Upper lobe of left lung (tissue), 6 donors: Measurements from ENCODE around the gene VPS13C. TPM values are rescaled to one million over a fixed set of nuclear protein-coding genes. Genes with fewer than 3 reads are reported as not detected.

ENCODE experiments used
- ATAC-seq, 2 donors: fragments of 200-7000 bp; cut with Tn5 transposase; one replicate each; pipeline ENCODE4 v1.9.1; 2022; ENCODE audit warnings: mild to moderate bottlenecking in 2 of 2, moderate library complexity in 2 of 2; ENCODE audit not compliant: low FRiP score in 2 of 2
- DNase-seq, 2 donors: peaks; one replicate each; pipeline ENCODE4 v3.0.0-alpha.2; 2019 to 2020
- H3K27ac ChIP-seq, 4 donors: fragments of 200-600 bp; sonication (generic); one replicate each; pipeline ENCODE4 v1.5.1; 2016 to 2019
- H3K27me3 ChIP-seq, 4 donors: fragments of 200-600 bp; sonication (generic); one replicate each; pipeline ENCODE4 v1.5.1; 2017 to 2019
- H3K36me3 ChIP-seq, 4 donors: fragments of 200-600 bp; sonication (generic); one replicate each; pipeline ENCODE4 v1.5.1; 2016 to 2019
- H3K4me1 ChIP-seq, 4 donors: fragments of 200-600 bp; sonication (generic); one replicate each; pipeline ENCODE4 v1.5.1; 2018 to 2019
- H3K4me3 ChIP-seq, 4 donors: fragments of 200-600 bp; sonication (generic); one replicate each; pipeline ENCODE4 v1.5.1; 2017 to 2019; ENCODE audit warnings: mild to moderate bottlenecking in 2 of 4, moderate library complexity in 1 of 4
- H3K9me3 ChIP-seq, 4 donors: fragments of 200-600 bp; sonication (generic); one replicate each; pipeline ENCODE4 v1.5.1; 2018 to 2019
- CTCF ChIP-seq, 6 experiments: fragments of 450-650 bp in 4 of 6; fragments of 200-600 bp in 2 of 6; sonication (generic) in 2 of 6; IDR thresholded peaks; one replicate each; pipeline ENCODE4 v1.5.1; 2016 to 2019; ENCODE audit warnings: antibody characterized with exemption in 6 of 6
- EP300 ChIP-seq, 4 donors: sonication (generic); formaldehyde crosslinking; IDR thresholded peaks; one replicate each; pipeline ENCODE4 v1.5.1; 2017; ENCODE audit warnings: antibody characterized with exemption in 4 of 4, control low read depth in 2 of 4
- POLR2A ChIP-seq, 4 donors: fragments of 450-650 bp; IDR thresholded peaks; one replicate each; pipeline ENCODE4 v1.5.1; 2016 to 2017; ENCODE audit warnings: antibody characterized with exemption in 4 of 4, mild to moderate bottlenecking in 2 of 4
- POLR2AphosphoS5 ChIP-seq, 2 donors: sonication (generic); formaldehyde crosslinking; IDR thresholded peaks; one replicate each; pipeline ENCODE4 v1.5.1; 2017; ENCODE audit warnings: antibody characterized with exemption in 2 of 2
- WGBS, 2 donors: methylation state at CpG; one replicate each; pipeline ENCODE4 v1.1.5; 2017 to 2018; 5-methylcytosine and 5-hydroxymethylcytosine counted together
- total RNA-seq, 6 donors: library from RNA; depleted of rRNA in 4 of 6; stranded (reverse); fragments of >200 nt in 4 of 6; gene quantifications; one replicate each; pipeline versions ENCODE4 v1.1.0 to v1.2.1, GENCODE V29; 2016 to 2021
- donor health status: DM: no; HTN: no; CAD: no; lungs with moderate emphysema.
- donor health status: DM: no; HTN: yes; CAD: no; lungs with severe emphysema.

VPS13C gene
- total RNA-seq, 6 donors from 2014 or later, result 73.7 to 180 (median 97.4) TPM

DNA sequence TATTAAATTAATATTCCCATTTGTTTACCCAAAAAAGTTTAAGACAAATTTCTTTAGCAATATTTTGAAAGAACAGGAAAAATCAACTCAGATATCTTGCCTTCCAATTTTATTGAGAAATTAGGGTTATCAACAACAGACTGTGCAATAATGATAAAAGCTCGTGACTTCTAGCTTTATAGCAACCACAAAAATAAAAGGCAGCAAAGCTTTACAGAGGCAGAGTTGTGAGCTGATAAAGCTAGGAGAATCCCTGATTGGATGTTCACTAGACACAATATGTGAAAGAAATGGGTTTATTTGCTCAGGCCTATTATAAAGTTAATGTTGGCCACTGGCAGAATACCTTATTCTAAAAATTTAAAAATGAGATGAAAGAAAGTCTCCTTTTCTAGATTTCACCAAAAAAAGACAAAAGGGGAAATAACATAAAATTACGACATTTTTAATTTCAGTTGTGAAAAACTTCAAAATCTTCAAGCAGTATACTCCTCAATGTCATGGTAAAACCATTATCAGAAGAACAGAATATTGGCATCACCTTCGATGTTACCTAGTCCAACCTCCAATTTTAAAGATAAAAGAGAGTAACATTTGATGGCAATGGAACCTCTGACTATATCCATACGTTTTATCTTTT lies 2.8 kb downstream of the VPS13C start:
- WGBS, 2 donors, result 71 to 81% methylated on average over 4 of the region's 4 CpGs
- no peaks in the 10 kb centered on the region for H3K27me3 ChIP-seq
- no peaks in the 10 kb centered on the region for H3K36me3 ChIP-seq
- DNase-seq (no peak), ATAC-seq (no peak)
- TF ChIP-seq EP300 (IDR thresholded peaks at IDR 0.05) (no peak), POLR2AphosphoS5 (IDR thresholded peaks at IDR 0.05) (no peak), CTCF (IDR thresholded peaks at IDR 0.05) (no peak), POLR2A (IDR thresholded peaks at IDR 0.05) (no peak)
- H3K27ac ChIP-seq, result no peak overlapping the region
- H3K9me3 ChIP-seq, result no peaks in the 10 kb centered on the region
- H3K4me3 ChIP-seq, result no peak overlapping the region
- peaks cover 24 to 65% (median 42%) of the 10 kb centered on the region in 4 donors for H3K4me1 ChIP-seq

GRCh38 chr15:62054979-62055378 lies 5.3 kb downstream of the VPS13C start:
- WGBS, 2 donors, result 72 to 74% methylated on average over 5 of the region's 5 CpGs
- no peaks in the 10 kb centered on the region for H3K9me3 ChIP-seq
- no peak for DNase-seq
- TF ChIP-seq CTCF (IDR thresholded peaks at IDR 0.05) (no peak), EP300 (IDR thresholded peaks at IDR 0.05) (no peak), POLR2A (IDR thresholded peaks at IDR 0.05) (no peak), POLR2AphosphoS5 (IDR thresholded peaks at IDR 0.05) (no peak)
- H3K27ac ChIP-seq, result no peak overlapping the region
- peaks cover 22 to 63% (median 42%) of the 10 kb centered on the region in 4 donors for H3K4me1 ChIP-seq
- no peak overlapping the region for H3K4me3 ChIP-seq
- no peaks in the 10 kb centered on the region for H3K27me3 ChIP-seq
- H3K36me3 ChIP-seq, result no peaks in the 10 kb centered on the region
- no peak for ATAC-seq

- Histone ChIP-seq H3K27ac (peak overlapping the region in 1 of 4 donors; percentile 2), H3K4me3 (no peak overlapping the region), H3K36me3 (no peaks in the 10 kb centered on the region), H3K9me3 (no peaks in the 10 kb centered on the region), H3K27me3 (no peaks in the 10 kb centered on the region), H3K4me1 (peaks cover 18 to 55% (median 36%) of the 10 kb centered on the region in 4 donors)
- 56 to 59% methylated on average over 5 of the region's 5 CpGs for WGBS, 2 donors
- TF ChIP-seq EP300 (IDR thresholded peaks at IDR 0.05) (no peak), POLR2AphosphoS5 (IDR thresholded peaks at IDR 0.05) (no peak), POLR2A (IDR thresholded peaks at IDR 0.05) (no peak), CTCF (IDR thresholded peaks at IDR 0.05) (no peak)
- ATAC-seq (no peak), DNase-seq (no peak)
These were observed 6.7 kb downstream of the VPS13C start for GRCh38 chr15:62053439-62054085.

- H3K36me3 ChIP-seq, result no peaks in the 10 kb centered on the region
- H3K27ac ChIP-seq, result no peak overlapping the region
- H3K9me3 ChIP-seq, result no peaks in the 10 kb centered on the region
- H3K4me3 ChIP-seq, result no peak overlapping the region
- DNase-seq, result no peak
- 88 to 97% methylated on average over 1 of the region's 1 CpG for WGBS, 2 donors
- peaks cover 14 to 47% (median 29%) of the 10 kb centered on the region in 4 donors for H3K4me1 ChIP-seq
- H3K27me3 ChIP-seq, result no peaks in the 10 kb centered on the region
- TF ChIP-seq EP300 (IDR thresholded peaks at IDR 0.05) (no peak), POLR2A (IDR thresholded peaks at IDR 0.05) (no peak), CTCF (IDR thresholded peaks at IDR 0.05) (no peak), POLR2AphosphoS5 (IDR thresholded peaks at IDR 0.05) (no peak)
- ATAC-seq, result no peak
These were observed 7.5 kb downstream of the VPS13C start for GRCh38 chr15:62052713-62053112.
